HG03378 (cell line): Measurements from ENCODE around the gene NFKBIL1.
"Not testable (repeated sequence)": the region's sequence is repeated elsewhere in the genome, so short reads cannot be mapped to it uniquely, and the experiment has no call there.

Experiments
- ATAC-seq: cut with Tn5 transposase; IDR thresholded peaks from one replicate; pipeline ENCODE4 v1.9.1; 2021; ENCODE audit warnings: mild to moderate bottlenecking, moderate library complexity; ENCODE audit not compliant: unreplicated experiment

Gene NFKBIL1

GRCh38 chr6:31534521-31535040 lies 12.8 kb upstream of the NFKBIL1 start:
- no peak for ATAC-seq

DNA sequence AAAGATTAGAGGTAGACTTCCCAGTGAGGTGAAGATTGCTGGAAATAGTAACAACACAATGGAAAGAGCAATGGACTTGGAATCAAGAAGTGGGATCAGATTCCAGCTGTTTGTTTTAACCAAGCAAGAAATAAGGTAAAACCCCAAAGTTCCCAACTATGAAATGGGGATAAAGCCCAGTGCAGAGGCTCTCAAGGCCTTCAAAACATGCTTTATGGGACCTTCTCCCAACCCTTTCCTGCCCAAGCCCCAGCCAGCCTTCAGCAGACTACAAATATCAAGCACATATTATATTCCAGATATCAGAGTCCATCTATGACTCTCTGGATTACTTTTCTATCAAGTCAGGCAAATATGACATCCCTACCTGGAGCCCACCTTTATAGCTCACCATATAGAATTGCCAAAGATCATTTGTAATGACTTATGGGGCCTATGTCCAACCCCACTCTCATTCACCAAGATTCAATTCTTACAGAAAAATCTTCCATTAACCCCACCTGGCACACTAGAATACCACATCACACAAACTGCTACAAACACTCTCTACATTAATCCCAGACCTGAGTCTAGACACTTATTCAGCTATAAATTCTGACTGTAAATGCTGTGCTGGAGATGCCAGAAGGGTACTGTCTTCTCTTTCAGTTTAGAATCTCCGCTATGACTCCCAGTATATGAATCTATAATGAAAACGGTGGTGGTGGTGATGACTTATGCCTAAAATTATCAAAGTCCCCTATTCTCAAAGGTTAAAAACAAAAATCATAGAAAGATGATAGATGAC lies 11.7 kb upstream of the NFKBIL1 start:
- ATAC-seq, result no peak

- ATAC-seq, result no peak
Observed at GRCh38 chr6:31538805-31539400, 8.5 kb upstream of the NFKBIL1 start.

DNA sequence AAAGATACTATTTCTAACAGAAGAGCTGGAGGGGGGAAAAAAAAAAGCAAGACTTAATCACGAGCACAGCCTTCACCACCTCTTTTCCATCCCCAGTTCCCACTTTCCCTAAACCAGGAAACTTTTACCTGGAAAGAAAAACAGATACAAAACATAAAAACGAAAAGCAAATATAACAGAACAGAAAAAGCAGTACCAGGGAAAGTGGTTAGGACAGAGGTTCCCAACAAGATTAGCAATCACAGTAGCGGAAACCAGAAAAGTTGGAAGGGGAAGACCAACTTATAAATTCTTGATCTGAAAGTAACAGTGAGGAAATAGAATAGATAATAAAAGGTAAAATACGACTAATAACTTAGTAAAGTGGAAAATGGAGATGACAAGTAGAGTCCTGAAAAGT lies 6.8 kb upstream of the NFKBIL1 start:
- ATAC-seq, result no peak

- peak; percentile 9 for ATAC-seq
Observed at GRCh38 chr6:31541059-31541657, 6.2 kb upstream of the NFKBIL1 start.

DNA sequence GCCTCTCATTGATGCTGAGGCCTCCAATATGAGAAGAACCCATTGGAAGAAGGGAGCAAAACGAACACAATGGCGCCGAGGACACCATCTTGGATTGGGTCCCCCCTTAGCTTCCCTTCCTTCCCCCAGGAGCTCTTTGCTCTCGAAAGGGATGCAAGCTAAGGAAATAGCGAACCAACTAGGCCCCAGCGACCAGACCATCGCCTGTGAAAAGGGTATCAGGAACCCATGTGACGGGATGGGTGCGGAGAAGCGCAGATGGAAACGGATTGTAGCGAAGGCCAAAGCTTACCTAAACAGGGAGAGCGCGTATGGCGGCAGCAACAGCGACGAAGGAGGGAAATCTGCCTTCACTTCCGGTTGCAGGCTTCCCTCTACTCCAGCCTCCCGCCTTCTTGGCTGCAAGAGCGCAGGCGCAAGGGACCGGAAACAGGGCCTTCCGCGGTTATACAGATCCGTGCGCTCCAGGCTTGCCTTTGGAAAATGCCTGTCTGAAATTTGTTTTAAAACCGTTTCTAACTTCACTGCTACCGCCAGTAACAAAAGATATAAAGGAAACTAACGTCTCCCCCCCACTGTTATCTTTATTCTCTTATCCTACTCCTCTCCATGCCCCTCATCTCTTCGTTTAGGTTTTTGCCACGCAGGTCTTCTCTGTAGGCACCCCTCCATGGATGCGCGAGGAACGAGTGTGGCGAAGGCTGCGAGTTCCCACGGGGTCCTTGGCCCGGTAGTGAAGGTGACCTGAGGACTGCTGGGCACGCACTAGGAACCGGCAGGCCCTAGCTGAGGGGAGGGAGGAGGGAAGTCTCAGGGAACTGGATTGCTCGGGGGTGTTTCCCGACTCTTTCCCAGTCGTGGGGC lies 5.5 kb upstream of the NFKBIL1 start, which contains the start of gene DDX39B:
DDX39B (minus strand) TSS at position 346 of the 864 bp plus-strand sequence. CDS start 1,471 bp downstream, outside the sequence.
- ATAC-seq, result peak; percentile 63

DNA sequence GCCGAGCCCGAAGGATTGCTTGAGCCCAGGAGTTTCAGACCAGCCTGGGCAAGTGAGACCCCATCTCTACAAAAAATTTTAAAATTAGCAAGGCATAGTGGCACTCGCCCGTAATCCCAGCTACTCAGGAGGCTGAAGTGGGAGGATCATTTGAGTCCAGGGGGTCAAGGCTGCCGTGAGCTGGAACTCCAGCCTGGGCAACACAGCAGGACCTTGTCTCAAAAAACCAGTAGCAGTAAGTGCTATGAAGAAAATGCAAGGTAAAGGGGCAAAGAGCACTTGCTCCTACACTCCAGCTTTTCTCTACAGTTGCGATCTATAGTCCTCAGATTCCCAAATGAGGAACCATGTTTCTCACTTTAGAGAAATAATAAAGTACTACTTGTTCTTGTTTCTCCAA lies 3.8 kb upstream of the NFKBIL1 start:
- ATAC-seq, result no peak

GRCh38 chr6:31544676-31545075 lies 2.7 kb upstream of the NFKBIL1 start:
- no peak for ATAC-seq

DNA sequence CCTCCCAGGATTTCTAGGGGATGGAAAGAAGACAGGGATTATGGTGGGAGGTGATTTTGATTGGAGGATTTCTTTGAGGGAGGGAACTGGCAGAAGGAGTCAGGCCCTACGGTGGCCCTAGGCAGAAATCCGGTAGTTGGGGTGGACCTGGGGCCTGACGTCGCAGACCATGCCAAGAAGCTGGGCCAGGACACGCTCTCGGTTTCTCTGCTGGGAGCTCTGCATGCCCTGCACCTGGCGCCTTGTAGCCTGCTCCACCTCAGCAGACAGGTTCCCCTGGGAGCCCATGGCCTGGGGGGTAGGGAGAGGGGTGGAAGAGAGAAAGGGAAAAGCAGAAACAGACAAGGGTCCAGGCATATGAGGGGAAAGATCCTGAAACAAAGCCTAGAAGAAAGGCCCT lies 2.1 kb upstream of the NFKBIL1 start:
- no peak for ATAC-seq

GRCh38 chr6:31546339-31546957 lies 960 bp upstream of the NFKBIL1 start, which contains the start of gene ATP6V1G2:
Gene ATP6V1G2 (minus strand): TSS chr6:31546608. CDS start chr6:31546559, 49 bp downstream.
- ATAC-seq, result peak; percentile 37

- no peak for ATAC-seq
Observed at GRCh38 chr6:31547727-31548543, 527 bp downstream of the NFKBIL1 start.

DNA sequence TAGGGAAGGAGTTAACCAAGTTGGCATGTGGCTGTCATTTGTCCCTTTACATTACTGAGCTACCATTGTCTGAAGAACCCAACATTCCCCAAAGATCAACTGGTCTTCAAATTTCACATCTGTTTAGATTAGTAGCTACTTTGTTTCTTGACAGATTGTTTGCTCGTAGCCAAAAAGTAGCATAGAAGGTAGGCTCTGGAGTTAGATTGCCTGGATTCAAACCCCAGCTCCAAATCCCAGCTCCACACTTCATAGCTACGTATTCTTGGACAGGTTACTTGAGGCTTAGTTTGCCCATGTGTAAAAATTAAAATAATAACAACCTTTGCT lies 1.1 kb downstream of the NFKBIL1 start:
- no peak for ATAC-seq

DNA sequence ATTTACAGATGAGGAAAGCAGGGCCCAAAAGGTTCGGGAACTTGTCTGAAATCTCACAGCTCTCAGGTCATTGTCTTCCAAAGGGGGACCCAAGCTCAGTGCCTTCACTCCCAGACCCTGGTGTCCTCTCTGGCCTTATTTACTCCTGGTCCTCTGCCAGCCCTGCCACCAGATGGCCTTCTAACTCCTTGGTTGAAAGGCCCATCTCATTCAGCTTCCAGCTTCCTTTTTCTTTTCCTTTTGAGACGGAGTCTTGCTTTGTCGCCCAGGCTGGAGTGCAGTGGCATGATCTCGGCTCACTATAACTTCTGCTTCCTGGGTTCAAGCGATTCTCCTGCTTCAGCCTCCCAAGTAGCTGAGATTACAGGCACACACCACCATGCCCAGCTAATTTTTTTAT lies 4.0 kb downstream of the NFKBIL1 start:
- ATAC-seq, result not testable (repeated sequence)

GRCh38 chr6:31556307-31556706 lies 8.9 kb downstream of the NFKBIL1 start:
- no peak for ATAC-seq

DNA sequence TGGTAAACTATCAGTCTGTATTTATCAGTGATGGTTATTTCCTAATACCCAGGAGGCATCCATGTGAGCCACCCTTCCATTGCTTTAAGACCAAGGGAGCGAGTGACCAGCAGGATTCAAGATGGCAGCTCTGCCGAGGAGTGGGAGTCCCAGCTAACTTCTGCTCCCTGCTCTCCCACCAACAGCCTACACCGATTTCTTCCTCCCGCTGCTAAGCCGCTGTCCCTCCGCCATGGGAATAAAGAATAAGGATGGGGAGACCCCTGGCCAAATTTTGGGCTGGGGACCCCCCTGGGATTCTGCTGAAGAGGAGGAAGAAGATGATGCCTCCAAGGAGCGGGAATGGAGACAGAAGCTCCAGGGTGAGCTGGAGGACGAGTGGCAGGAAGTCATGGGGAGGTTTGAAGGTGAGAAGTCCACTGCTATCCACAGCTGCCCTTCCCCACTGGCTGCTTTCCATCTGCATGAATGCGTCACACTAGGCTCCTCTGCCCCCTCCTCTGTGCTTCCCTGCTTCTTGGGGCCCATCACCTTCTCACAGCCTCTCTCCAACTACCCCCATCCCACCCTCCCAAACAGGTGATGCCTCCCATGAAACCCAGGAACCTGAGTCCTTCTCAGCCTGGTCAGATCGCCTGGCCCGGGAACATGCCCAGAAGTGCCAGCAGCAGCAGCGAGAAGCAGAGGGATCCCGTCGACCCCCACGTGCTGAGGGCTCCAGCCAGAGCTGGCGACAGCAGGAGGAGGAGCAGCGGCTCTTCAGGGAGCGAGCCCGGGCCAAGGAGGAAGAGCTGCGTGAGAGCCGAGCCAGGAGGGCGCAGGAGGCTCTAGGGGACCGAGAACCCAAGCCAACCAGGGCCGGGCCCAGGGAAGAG lies 10.3 kb downstream of the NFKBIL1 start:
- no peak for ATAC-seq

DNA sequence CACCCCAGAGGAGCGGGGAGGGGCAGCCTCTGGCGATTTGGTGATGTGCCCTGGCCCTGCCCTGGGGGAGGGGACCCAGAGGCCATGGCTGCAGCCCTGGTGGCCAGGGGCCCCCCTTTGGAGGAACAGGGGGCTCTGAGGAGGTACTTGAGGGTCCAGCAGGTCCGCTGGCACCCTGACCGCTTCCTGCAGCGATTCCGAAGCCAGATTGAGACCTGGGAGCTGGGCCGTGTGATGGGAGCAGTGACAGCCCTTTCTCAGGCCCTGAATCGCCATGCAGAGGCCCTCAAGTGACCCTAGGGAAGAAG lies 10.9 kb downstream of the NFKBIL1 start:
- ATAC-seq, result no peak

GRCh38 chr6:31558631-31559500 lies 11.5 kb downstream of the NFKBIL1 start:
- no peak for ATAC-seq

DNA sequence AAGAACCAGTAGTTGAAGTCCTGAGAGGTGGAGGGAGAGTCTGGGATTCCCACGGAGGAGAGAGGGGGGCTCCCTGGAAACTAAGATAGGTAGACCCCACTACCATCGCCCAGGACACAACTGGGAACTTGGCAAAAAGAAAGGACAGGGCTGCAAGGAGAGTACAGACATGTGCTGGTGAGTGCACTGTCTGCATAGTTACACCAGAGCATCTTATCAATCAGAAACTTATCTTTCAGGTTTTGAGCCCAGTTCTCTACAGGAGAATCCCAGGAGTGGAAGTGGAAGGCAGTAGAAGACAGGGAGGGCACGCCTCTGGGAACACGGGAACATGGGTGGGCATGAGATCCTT lies 12.2 kb downstream of the NFKBIL1 start:
- no peak for ATAC-seq
